OCI-LY7 (cell line): Measurements from ENCODE around the gene ACTN1. TPM values are rescaled to one million over a fixed set of nuclear protein-coding genes. Genes with fewer than 3 reads are reported as not detected.

Experiments used
- BruUV-seq: library from RNA; stranded (reverse); fragments of 400-500 nt; replicated peaks from 2 replicates; lab custom pipeline; 2021; lab: Mats Ljungman, UMichigan
- CTCF ChIA-PET: fragments of 300-600 bp; sonication (Branson Sonifier 250); formaldehyde crosslinking; loops from one replicate; lab custom pipeline; 2022; ENCODE audit warnings: antibody characterized with exemption; ENCODE audit not compliant: unreplicated experiment; lab: Charles Lee
- POLR2A ChIA-PET: fragments of 300-600 bp; sonication (Branson Sonifier 250); formaldehyde crosslinking; loops from one replicate; lab custom pipeline; 2022; ENCODE audit warnings: antibody characterized with exemption; lab: Charles Lee
- DNase-seq: peaks from one replicate; pipeline ENCODE4 v3.0.0-alpha.2; 2015; ENCODE audit warnings: low spot score
- H2AFZ ChIP-seq: fragments of 200-600 bp; sonication (generic), shearing (Covaris generic); 2 replicates; pipeline ENCODE4 v1.6.1; 2014; ENCODE audit warnings: mild to moderate bottlenecking, antibody characterized with exemption, low read length, moderate library complexity
- H3K27ac ChIP-seq: fragments of 200-600 bp; sonication (generic); 2 replicates; pipeline ENCODE4 v1.5.1; 2014; ENCODE audit warnings: mixed run types, low read depth, mild to moderate bottlenecking, moderate library complexity, low read length, inconsistent platforms; ENCODE audit not compliant: poor library complexity, severe bottlenecking
- H3K36me3 ChIP-seq: fragments of 200-600 bp; sonication (generic); 2 replicates; pipeline ENCODE4 v1.6.1; 2014; ENCODE audit warnings: mild to moderate bottlenecking, antibody characterized with exemption, low read length, moderate library complexity, mixed read lengths; ENCODE audit not compliant: insufficient read depth
- H3K4me1 ChIP-seq: fragments of 200-600 bp; sonication (generic); 2 replicates; pipeline ENCODE4 v1.5.1; 2014; ENCODE audit warnings: mild to moderate bottlenecking, low read length; ENCODE audit not compliant: insufficient read depth, poor library complexity, severe bottlenecking
- H3K4me2 ChIP-seq: fragments of 200-600 bp; sonication (generic); 2 replicates; pipeline ENCODE4 v1.6.1; 2014; ENCODE audit warnings: mild to moderate bottlenecking, low read length
- H3K4me3 ChIP-seq: fragments of 200-600 bp; sonication (generic); 2 replicates; pipeline ENCODE4 v1.5.1; 2014; ENCODE audit warnings: mild to moderate bottlenecking, low read depth, low read length; ENCODE audit not compliant: poor library complexity, severe bottlenecking
- H3K79me2 ChIP-seq: fragments of 200-600 bp; sonication (generic); 2 replicates; pipeline ENCODE4 v1.6.1; 2016; ENCODE audit warnings: low read depth, mild to moderate bottlenecking, low read length, moderate library complexity, mixed read lengths; ENCODE audit not compliant: insufficient read depth
- H3K9me2 ChIP-seq: fragments of 200-600 bp; sonication (generic); 2 replicates; pipeline ENCODE4 v1.6.1; 2016; ENCODE audit warnings: mild to moderate bottlenecking, low read length, mixed read lengths; ENCODE audit not compliant: insufficient read depth
- H3K9me3 ChIP-seq: fragments of 200-600 bp; sonication (generic); 2 replicates; pipeline ENCODE4 v1.6.1; 2014; ENCODE audit warnings: mild to moderate bottlenecking, mixed run types, low read length, mixed read lengths
- H4K20me1 ChIP-seq: fragments of 200-600 bp; sonication (generic); 2 replicates; pipeline ENCODE4 v1.6.1; 2014; ENCODE audit warnings: mild to moderate bottlenecking, antibody characterized with exemption, low read length, moderate library complexity, mixed read lengths; ENCODE audit not compliant: insufficient read depth
- CTCF ChIP-seq: fragments of 200-600 bp; sonication (generic); conservative IDR thresholded peaks from 2 replicates; pipeline ENCODE4 v1.5.1; 2014; ENCODE audit warnings: mild to moderate bottlenecking, antibody characterized with exemption, low read length, moderate library complexity, mixed read lengths
- EZH2phosphoT487 ChIP-seq: fragments of 200-600 bp; sonication (generic); IDR thresholded peaks from 2 replicates; pipeline ENCODE4 v1.6.1; 2018; ENCODE audit warnings: low read depth, borderline replicate concordance, mild to moderate bottlenecking, mixed run types, antibody characterized with exemption, low read length, moderate library complexity, mixed read lengths
- intact Hi-C: fragments of 100-400 bp; cut with micrococcal nuclease; formaldehyde crosslinking; loops from one replicate; pipeline ENCODE4 v1.10.0; 2022; ENCODE audit not compliant: unreplicated experiment
- total RNA-seq, 2 experiments: library from RNA; depleted of rRNA in 1 of 2; stranded (reverse); fragments of >200 nt in 1 of 2; shearing (Covaris generic) in 1 of 2; gene quantifications; 2 replicates each; pipeline ENCODE4 v1.2.3, GENCODE V29; 2014 to 2022

Gene ACTN1
- total RNA-seq, 2 experiments from 2014 or later, result 0.51 to 1.8 TPM

GRCh38 chr14:68935761-68936214, 43.3 kb downstream of the ACTN1 start:
- no peaks in the 10 kb centered on the region for H3K79me2 ChIP-seq
- intact Hi-C loops, result no loop called here
- DNase-seq, result no peak
- no peak overlapping the region for H3K27ac ChIP-seq
- no peak overlapping the region for H3K4me2 ChIP-seq
- no peaks in the 10 kb centered on the region for H3K4me1 ChIP-seq
- H3K9me2 ChIP-seq, result no peaks in the 10 kb centered on the region
- no peak overlapping the region for H3K4me3 ChIP-seq
- TF ChIP-seq EZH2phosphoT487 (no peak), CTCF (no peak)
- no TSS peak for BruUV-seq
- H2AFZ ChIP-seq, result no peak overlapping the region
- CTCF ChIA-PET, result no interaction called here
- no peaks in the 10 kb centered on the region for H3K9me3 ChIP-seq
- no peaks in the 10 kb centered on the region for H4K20me1 ChIP-seq
- no peaks in the 10 kb centered on the region for H3K36me3 ChIP-seq
- POLR2A ChIA-PET, result no interaction called here

GRCh38 chr14:68934066-68934465, 45.0 kb downstream of the ACTN1 start:
- Histone ChIP-seq H3K4me2 (no peak overlapping the region), H3K9me2 (no peaks in the 10 kb centered on the region), H4K20me1 (no peaks in the 10 kb centered on the region), H3K9me3 (no peaks in the 10 kb centered on the region), H3K4me3 (no peak overlapping the region), H3K36me3 (no peaks in the 10 kb centered on the region), H3K27ac (no peak overlapping the region), H3K79me2 (no peaks in the 10 kb centered on the region), H3K4me1 (no peaks in the 10 kb centered on the region), H2AFZ (no peak overlapping the region)
- POLR2A ChIA-PET, result interaction anchor here (0.7 kb wide), 1 partner anchor 122 kb away, joined by 4 read pairs; no protein-coding TSS in a partner anchor
- no peak for TF ChIP-seq EZH2phosphoT487
- no peak for TF ChIP-seq CTCF
- CTCF ChIA-PET, result no interaction called here
- intact Hi-C loops, result no loop called here
- DNase-seq, result no peak
- no TSS peak for BruUV-seq

GRCh38 chr14:68932686-68933085, 46.4 kb downstream of the ACTN1 start:
- Histone ChIP-seq H3K79me2 (no peaks in the 10 kb centered on the region), H4K20me1 (no peaks in the 10 kb centered on the region), H3K27ac (no peak overlapping the region), H3K9me3 (no peaks in the 10 kb centered on the region), H3K4me2 (no peak overlapping the region), H3K4me1 (no peaks in the 10 kb centered on the region), H3K36me3 (no peaks in the 10 kb centered on the region), H3K9me2 (no peaks in the 10 kb centered on the region), H2AFZ (no peak overlapping the region), H3K4me3 (no peak overlapping the region)
- DNase-seq, result no peak
- no TSS peak for BruUV-seq
- CTCF ChIA-PET, result no interaction called here
- TF ChIP-seq CTCF (no peak), EZH2phosphoT487 (no peak)
- POLR2A ChIA-PET, result no interaction called here
- intact Hi-C loops, result no loop called here
